Neuron (in vitro differentiated cells): ENCODE data around the gene ACADVL.

Experiments used
- H2AFZ ChIP-seq: one replicate; pipeline ENCODE4 v1.6.1; 2013; ENCODE audit warnings: low read depth, mild to moderate bottlenecking, inconsistent platforms, low read length, moderate library complexity
- H3K27me3 ChIP-seq: one replicate; pipeline ENCODE4 v1.6.1; 2013; ENCODE audit warnings: low read length; ENCODE audit not compliant: insufficient read depth
- H3K36me3 ChIP-seq: one replicate; pipeline ENCODE4 v1.6.1; 2013; ENCODE audit warnings: low read length; ENCODE audit not compliant: insufficient read depth
- H3K4me1 ChIP-seq: one replicate; pipeline ENCODE4 v1.6.1; 2013; ENCODE audit warnings: low read length; ENCODE audit not compliant: insufficient read depth
- H3K4me3 ChIP-seq: 2 replicates; pipeline ENCODE4 v1.5.1; 2013; ENCODE audit warnings: mild to moderate bottlenecking, low read length, moderate library complexity
- H3K9me3 ChIP-seq: one replicate; pipeline ENCODE4 v1.6.1; 2013; ENCODE audit warnings: low read length

The ACADVL gene

GRCh38 chr17:7203391-7203790, 16.3 kb upstream of the ACADVL start:
- Histone ChIP-seq H3K4me1 (peaks cover 32% of the 10 kb centered on the region), H3K36me3 (peaks cover 28% of the 10 kb centered on the region), H2AFZ (no peak overlapping the region), H3K4me3 (no peak overlapping the region), H3K27me3 (no peaks in the 10 kb centered on the region), H3K9me3 (no peaks in the 10 kb centered on the region)

GRCh38 chr17:7204336-7204735, 15.4 kb upstream of the ACADVL start:
- H3K4me1 ChIP-seq, result peaks cover 38% of the 10 kb centered on the region
- no peaks in the 10 kb centered on the region for H3K27me3 ChIP-seq
- H3K4me3 ChIP-seq, result peak overlapping the region; percentile 33
- H3K36me3 ChIP-seq, result peaks cover 28% of the 10 kb centered on the region
- no peak overlapping the region for H2AFZ ChIP-seq
- H3K9me3 ChIP-seq, result no peaks in the 10 kb centered on the region

DNA sequence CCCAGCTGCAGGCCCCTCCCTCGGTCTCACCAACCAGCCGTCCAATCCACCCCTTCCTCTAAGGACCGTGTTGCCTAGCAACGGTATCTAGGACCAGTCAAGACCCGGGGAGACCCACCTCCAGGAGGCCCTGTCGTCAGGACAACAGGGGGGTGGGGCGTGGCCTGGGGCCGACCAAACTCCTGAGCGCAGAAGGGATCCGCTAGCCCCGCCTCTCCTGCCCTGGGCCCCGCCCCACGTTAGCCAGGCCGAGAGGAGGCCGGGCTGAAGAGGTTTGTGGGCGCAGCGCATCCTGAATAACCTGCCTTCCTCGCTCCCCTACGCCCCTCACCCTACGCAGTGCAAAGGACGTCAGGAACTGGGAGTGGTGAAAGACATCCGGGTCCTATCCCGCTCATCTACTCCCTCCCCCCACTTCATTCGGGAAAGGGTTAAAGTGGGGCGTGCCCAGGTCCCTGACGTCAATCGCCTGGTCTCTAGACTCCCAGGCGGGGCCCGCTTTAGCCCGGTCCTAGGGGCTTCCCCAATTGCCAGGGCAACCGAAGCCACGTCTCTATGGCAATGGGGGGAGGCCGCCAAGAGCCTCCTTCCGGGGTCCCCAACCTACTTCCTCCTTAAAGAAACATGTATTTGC, 14.8 kb upstream of the ACADVL start:
- Histone ChIP-seq H3K4me3 (peak overlapping the region; percentile 33), H3K4me1 (peaks cover 38% of the 10 kb centered on the region), H2AFZ (no peak overlapping the region), H3K27me3 (no peaks in the 10 kb centered on the region), H3K36me3 (peaks cover 28% of the 10 kb centered on the region), H3K9me3 (no peaks in the 10 kb centered on the region)

DNA sequence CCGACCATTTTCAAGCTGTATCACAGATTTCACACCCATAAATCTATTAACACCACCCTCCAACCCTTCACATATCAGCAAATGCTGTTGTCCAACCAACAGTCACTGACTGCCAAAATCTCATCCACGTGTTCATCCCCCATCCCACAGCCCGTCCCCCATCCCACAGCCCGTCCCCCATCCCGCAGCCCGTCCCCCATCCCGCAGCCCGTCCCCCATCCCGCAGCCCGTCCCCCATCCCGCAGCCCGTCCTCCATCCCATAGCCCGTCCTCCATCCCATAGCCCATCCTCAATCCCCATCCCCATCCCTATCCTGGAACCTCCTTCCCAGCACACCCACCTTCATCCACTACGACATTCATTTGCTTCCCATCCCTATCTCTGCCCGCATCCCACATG, 14.2 kb upstream of the ACADVL start:
- peaks cover 28% of the 10 kb centered on the region for H3K36me3 ChIP-seq
- no peak overlapping the region for H2AFZ ChIP-seq
- peaks cover 38% of the 10 kb centered on the region for H3K4me1 ChIP-seq
- no peaks in the 10 kb centered on the region for H3K27me3 ChIP-seq
- H3K9me3 ChIP-seq, result no peaks in the 10 kb centered on the region
- peak overlapping the region; percentile 33 for H3K4me3 ChIP-seq

DNA sequence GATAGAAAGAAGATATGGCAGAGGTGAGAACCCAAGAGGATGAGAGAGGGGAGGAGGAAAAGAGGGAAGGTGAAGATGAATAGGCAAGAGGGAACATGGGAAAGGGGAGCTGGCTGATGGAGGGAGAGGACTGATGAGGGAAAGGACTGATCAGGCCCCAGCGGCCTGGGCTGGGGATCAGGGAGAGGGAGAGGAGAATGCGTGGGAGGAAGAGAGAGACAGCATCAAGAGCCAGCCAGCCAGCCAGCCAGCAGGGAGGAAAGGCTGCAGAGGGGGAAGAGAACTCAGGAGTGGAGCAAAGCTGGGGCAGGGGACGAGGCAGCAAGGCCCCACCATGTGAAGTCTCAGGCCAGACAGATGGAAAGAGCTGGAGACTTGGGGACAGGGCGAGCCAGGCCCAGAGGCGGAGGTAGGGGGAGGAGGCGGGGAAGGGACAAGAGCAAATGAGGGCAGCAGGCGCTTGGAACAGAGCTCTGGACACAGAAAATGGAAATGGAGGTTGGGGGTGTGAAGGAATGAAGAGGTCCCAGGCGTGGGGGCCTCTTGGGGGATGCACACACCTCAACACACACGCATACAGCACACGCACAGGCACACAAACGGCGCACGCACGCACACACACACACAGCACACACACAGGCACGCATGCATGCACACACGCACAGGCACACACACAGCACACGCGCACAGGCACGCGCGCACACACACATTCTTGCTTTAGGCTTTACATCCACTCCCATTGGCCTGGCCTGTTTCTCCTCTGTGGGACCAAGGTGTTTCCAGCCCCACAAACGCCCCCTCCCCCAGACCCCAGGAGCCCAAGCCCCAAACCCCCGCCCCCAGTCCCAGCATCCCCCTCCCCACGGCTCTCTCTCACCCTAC, 12.4 kb upstream of the ACADVL start:
- Histone ChIP-seq H2AFZ (no peak overlapping the region), H3K4me1 (peaks cover 43% of the 10 kb centered on the region), H3K27me3 (no peaks in the 10 kb centered on the region), H3K9me3 (no peaks in the 10 kb centered on the region), H3K4me3 (no peak overlapping the region), H3K36me3 (peaks cover 17% of the 10 kb centered on the region)

GRCh38 chr17:7208027-7208571, 11.6 kb upstream of the ACADVL start:
- no peak overlapping the region for H3K4me3 ChIP-seq
- H3K4me1 ChIP-seq, result peaks cover 43% of the 10 kb centered on the region

DNA sequence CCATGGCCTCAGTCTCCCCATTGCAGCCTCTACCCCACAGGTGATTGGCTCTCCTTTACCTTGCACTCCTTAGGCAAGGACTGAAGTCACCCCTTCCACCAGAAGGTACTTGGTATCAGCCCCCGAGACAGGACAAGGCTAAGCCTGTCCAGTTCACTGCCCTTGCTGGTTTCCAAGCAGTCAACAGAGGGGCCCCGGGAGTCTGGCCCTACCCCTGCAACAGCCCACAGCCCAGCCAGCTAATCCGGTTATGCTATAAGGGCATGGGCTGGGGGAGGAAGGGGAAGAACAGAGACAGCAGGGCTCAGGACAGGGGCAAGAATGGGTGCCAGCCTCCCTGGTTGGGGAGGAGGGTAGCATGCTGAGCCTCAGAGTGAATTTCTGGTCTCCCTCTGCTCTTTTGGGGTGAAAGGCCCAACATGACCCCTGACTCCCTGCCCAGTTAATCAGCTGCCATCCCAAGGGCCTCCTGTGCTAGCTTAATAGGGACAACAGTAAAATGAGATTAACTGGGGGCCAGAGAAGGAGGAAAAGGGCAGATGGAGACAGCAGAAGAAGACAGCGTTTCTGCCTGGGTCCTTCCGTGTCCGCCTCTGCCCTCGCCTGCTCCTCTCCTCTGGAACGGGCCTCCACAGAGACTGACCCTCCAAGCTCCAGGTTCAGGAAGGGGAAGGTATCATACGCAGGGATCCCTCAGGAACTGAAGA, 10.8 kb upstream of the ACADVL start:
- Histone ChIP-seq H3K27me3 (no peaks in the 10 kb centered on the region), H3K9me3 (no peaks in the 10 kb centered on the region), H3K4me3 (no peak overlapping the region), H3K4me1 (peaks cover 47% of the 10 kb centered on the region), H2AFZ (no peak overlapping the region), H3K36me3 (peaks cover 2% of the 10 kb centered on the region)

More at GRCh38 chr17:7208027-7208571, 11.6 kb upstream of the ACADVL start:
- Histone ChIP-seq H3K27me3 (no peaks in the 10 kb centered on the region), H2AFZ (no peak overlapping the region), H3K36me3 (peaks cover 9% of the 10 kb centered on the region), H3K9me3 (no peaks in the 10 kb centered on the region)

DNA sequence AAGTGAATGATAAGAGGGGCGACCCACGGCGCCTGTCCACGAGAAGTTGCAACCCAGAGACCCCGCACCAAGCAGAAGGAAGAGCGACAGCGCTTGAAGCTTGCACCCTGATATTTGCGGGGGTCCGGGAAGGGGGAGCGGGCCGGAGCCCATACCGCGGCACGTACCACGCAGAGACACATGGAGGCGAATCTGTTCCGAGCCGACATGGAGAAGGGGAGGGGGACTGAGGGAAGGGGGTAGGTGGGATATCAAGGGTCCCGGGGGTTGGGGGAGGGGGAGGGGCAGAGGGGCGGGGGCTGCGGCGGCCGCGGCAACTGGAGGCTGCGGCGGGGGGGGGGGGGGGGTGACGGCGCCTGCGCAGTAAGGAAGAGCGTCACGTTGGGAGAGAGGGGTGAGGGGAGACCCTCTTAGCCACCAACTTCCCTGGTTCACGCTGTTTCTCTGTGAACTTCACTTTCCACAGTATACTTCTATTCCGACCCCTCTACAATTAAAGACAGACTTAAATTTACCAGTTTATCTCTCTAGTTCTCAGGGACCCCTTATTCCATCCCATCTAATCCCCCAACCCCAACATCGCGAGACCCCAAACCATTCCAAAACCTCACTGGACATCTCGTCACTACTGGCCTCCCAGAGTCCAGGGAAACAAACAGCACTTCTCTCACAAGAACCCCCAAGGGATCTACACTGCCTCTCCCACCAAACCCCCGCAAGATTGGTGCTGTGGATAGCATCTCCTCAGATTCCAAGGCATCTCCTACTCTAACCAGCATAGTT, 8.1 kb upstream of the ACADVL start:
- Histone ChIP-seq H3K4me1 (peaks cover 41% of the 10 kb centered on the region), H2AFZ (no peak overlapping the region), H3K36me3 (no peaks in the 10 kb centered on the region), H3K27me3 (no peaks in the 10 kb centered on the region), H3K4me3 (no peak overlapping the region), H3K9me3 (no peaks in the 10 kb centered on the region)

DNA sequence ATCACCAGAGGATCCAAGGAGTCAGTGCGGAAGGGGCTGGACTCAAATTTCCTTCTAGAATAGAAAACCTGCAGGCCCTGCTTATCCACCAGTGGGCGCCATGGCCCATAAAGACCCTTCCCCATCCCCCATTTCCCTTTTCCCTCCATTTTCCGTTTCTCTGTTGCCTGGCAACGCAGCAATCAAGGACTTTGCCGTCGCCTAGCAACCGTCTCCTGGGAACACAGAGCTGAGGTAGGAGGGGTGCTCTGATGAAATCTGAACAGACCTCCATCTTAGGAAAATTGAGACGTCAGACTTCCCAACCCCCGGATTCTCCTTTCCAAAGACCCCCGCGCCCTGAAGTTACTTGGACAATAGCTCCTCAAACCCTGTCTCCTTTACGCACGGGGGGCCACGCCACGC, 5.8 kb upstream of the ACADVL start:
- Histone ChIP-seq H3K9me3 (no peaks in the 10 kb centered on the region), H3K36me3 (no peaks in the 10 kb centered on the region), H3K4me1 (peaks cover 46% of the 10 kb centered on the region), H3K27me3 (no peaks in the 10 kb centered on the region), H3K4me3 (peak overlapping the region; percentile 50), H2AFZ (no peak overlapping the region)

- H3K4me3 ChIP-seq, result peak overlapping the region; percentile 56
- no peaks in the 10 kb centered on the region for H3K9me3 ChIP-seq
- H3K36me3 ChIP-seq, result no peaks in the 10 kb centered on the region
- no peaks in the 10 kb centered on the region for H3K27me3 ChIP-seq
- peaks cover 49% of the 10 kb centered on the region for H3K4me1 ChIP-seq
- no peak overlapping the region for H2AFZ ChIP-seq
These were observed 5.2 kb upstream of the ACADVL start for GRCh38 chr17:7214300-7215135.

DNA sequence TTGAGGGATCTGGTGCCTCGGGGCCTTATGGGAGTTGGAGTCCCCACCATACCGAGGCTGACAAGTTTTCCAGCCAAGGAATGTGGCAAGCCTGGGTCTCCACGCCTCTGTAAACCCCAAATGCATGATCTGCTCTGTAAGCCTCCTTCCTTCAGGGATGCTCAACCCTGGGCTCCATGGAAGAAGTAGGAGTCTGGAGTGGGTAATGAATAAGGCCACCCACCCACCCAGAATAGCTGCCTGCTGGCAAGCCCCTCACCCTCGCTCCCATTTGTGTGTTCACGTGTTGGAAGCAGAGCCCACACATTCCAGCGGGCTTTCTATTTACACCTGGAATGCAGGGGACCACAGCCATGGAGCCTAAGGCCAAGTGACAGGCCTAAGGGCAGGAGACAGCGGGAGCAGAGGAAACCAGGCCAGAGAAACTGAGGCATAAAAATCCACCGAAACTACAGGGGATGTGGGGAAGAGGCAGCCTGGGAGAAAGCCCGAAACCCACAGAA, 4.6 kb upstream of the ACADVL start:
- peaks cover 51% of the 10 kb centered on the region for H3K4me1 ChIP-seq
- no peaks in the 10 kb centered on the region for H3K9me3 ChIP-seq
- H3K27me3 ChIP-seq, result no peaks in the 10 kb centered on the region
- H3K4me3 ChIP-seq, result peak overlapping the region; percentile 56
- no peak overlapping the region for H2AFZ ChIP-seq
- no peaks in the 10 kb centered on the region for H3K36me3 ChIP-seq
